ENCODE data around the gene IPO11.

DNA sequence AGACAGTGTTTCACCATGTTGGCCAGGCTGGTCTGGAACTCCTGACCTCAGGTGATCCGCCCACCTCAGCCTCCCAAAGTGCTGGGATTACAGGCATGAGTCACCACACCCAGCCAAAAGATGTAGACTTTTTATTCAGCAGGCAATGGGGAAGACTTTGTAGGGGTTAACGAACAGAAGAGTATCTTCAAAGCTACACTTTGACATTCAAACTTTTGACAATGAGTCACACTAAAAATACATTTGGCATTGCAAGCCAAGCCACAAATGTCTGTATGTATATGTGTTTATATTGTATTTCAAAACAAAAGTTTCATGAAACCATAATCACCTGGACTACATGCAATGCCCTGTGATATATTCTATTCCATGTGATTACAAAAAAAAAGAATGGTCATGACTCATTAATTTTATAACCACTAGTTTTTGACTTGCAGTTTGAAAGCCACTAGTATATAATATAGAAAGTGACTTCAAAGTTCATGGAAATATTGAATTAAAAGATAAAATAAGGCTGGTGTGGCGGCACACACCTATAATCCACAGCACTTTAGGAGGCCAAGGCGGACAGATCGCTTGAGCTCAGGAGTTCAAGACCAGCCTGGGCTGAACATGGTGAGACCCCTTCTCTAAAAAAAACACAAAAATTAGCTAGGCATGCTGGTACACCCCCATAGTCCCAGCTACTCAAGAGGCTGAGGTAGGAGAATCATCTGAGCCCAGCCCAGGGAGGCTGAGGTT lies 17.2 kb upstream of the IPO11 start:
- TF ChIP-seq POLR2A (IDR thresholded peaks at IDR 0.05), result no peak
- TF ChIP-seq, protein P1, sequence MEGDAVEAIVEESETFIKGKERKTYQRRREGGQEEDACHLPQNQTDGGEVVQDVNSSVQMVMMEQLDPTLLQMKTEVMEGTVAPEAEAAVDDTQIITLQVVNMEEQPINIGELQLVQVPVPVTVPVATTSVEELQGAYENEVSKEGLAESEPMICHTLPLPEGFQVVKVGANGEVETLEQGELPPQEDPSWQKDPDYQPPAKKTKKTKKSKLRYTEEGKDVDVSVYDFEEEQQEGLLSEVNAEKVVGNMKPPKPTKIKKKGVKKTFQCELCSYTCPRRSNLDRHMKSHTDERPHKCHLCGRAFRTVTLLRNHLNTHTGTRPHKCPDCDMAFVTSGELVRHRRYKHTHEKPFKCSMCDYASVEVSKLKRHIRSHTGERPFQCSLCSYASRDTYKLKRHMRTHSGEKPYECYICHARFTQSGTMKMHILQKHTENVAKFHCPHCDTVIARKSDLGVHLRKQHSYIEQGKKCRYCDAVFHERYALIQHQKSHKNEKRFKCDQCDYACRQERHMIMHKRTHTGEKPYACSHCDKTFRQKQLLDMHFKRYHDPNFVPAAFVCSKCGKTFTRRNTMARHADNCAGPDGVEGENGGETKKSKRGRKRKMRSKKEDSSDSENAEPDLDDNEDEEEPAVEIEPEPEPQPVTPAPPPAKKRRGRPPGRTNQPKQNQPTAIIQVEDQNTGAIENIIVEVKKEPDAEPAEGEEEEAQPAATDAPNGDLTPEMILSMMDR (IDR thresholded peaks at IDR 0.05 in 4 of 5, conservative IDR thresholded peaks at IDR 0.05 in 1 of 5), result no peak
